GM03348 (cell line): ENCODE results near the gene CBLB.

ENCODE experiments used
- DNase-seq: peaks from one replicate; pipeline ENCODE4 v3.0.0; 2012; ENCODE audit warnings: low spot score

Gene CBLB

GRCh38 chr3:105869861-105870755, 1.3 kb upstream of the CBLB start:
- DNase-seq = no peak

DNA sequence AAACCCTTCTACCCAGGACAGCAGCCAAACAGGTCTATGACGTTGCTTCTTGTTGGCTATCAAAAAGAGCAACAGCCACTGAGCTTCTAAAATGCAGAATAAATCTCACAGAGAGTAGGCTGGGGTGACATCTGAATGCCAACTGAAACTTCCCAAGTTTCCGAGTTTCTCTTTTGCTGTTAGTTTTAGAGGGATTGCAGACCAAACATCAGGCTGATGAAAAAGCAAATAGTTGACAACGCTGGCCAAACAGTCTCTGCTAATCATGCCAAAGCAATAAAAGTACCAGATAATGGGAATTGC, 670 bp upstream of the CBLB start:
- DNase-seq = no peak

- peak; percentile 67 for DNase-seq
These were observed 426 bp downstream of the CBLB start for GRCh38 chr3:105868431-105868741.

DNA sequence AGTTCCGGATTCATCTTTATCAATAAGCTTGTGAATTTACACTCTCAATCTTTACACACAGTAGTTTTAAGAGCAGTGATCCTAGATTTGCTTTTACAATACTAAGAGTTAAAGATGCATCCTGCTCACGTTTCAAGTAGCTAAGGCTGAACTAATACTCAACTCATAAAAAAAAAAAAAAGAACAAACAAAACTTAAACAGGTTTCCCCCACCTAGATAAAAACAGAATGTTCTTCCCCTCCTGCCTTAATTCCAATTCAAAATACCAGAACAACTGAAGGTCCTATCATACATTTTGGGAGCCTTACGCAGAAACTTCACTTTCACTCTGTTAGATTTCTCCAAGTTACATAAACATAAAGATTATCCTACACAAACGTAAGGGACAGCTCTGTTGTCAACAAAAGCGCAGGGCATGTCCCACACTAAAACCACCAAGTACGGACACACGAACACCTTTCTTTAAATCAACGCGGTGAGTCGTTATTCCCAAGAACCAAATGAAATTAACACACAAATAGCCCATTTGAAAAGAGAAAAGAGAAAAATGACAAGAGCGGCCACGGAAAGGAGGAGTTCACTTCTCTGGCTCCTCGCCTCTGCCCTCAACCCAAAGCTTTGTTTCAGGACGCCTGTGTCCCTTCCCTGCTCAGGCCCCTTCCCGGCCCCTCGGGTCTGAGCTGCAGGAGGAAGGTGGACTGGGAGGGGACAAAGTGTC, 941 bp downstream of the CBLB start:
- no peak for DNase-seq

DNA sequence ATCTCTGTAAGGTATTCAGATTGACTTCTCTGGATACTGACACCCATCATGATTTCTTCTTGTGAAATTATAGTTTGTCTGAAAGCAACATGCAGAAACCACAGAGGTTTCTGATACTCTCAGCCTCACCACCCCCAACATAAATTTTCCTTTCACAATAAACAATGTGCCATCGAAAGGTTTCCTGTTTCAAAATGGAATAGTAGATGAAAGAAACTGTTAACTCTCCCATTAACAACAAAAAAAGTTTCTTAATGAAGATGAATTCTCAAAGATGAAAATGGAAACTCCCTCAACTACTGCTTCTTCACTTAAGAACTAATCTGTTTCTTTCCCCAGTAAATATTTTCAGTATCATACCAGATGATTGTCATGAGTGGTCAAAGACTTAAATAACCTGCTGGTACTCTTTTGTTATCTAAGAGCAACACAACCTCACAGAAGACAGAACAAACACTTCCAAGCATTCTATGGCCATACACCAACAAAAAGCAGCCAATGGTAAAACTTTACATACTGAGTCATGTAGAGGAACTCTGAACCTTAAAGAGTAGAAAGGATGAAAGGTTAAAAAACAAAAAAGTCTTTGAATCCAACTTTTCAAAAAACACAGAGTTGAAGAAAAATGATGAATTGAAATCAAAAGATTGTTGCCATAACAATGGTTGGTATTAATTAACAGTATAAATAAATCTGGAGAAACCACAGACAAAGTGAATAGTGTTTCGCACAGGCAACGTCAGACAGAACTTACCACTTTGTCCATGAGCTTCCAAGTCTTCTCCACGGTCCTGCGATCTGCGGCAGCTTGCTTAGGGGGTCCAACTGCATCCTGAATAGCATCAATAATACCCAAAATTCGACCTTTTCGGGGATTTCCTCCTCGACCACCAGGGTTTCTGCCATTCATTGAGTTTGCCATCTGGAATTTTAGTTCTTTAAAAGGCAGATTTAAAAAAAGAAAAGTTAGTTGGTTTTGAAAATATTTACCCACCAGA, 1.9 kb downstream of the CBLB start:
- no peak for DNase-seq

DNA sequence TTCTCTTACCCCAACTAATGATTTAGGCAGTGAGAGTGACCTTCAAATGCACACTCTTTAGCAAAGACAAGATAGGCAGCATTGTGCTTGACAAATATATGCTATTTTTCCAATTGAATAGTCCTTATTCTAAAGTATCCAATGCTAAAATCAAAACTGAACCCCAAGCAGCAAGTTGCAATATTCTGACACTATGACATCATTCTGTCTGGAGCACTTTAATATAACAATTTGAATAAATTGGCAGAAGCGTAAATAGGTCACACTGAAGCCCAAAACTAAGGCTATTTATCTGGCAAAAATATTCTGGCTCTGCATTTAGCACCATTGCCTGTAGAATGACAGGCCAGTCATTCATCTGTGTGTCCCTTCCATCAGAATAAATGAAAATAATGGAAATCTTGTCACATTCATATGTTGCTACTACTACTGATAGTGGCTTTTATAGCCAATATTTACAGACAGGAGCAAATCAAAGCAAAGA, 2.9 kb downstream of the CBLB start:
- DNase-seq = no peak

DNA sequence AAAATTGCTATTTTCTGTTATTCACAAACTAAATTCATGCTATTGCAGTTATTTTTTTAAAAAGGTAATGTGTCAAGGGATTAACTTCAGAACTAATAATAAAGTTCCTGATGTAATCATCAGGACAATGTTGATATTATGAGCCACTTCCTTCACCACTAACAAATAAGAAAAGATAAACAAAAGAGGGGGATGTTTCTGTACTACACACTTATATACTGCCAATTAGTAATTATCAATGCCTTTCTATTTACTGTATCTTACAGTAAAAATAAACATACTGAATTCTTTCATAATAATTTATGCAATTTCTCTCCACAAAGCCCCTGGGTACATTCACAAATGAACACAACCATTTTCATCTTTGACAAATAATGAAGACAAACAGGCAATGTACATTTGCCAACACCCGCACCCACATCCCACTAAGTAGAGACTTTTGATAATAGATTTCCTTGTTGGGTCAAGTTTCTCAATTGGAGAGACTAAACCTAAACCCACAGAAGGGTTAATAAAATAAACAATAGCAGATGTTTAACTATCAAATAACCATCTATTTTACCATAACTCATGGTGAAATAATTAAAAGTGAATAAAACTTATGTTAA, 3.7 kb downstream of the CBLB start:
- DNase-seq = no peak

DNA sequence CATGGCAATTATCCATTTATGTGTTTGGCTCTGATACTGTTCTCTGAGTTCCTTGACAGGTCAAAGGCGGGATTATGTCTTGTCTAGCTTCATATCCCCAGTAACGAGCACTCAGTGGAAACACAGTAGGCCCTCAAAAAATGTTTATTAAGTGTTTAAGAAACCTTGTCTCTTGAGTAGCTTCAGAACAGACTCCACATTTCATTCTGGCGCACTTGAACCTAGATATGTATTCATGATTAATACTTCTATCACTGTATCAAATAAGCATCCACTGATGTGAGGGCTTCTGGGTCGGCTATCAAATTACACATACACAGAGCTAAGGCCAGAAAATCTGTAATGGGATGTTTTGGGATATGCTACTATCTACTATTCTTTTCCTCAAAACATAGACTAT, 4.6 kb downstream of the CBLB start:
- DNase-seq = no peak

DNA sequence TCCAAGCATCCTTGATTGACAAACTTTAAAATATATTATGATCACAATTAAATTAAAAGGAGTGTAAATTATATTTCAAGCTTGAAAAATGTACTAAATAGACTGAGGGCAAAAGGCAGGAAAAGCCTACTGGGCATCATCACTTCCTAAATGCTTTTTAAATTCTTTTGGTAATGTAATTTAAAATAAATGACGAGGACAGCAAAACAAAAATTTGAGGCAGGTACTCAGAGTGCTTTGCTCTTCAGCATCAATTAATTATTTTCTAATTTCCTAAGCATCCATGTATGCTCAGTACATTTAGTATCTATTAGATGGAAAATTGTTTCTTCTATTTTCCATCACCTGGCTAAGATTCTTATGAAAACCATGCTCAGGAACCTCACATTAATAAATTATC, 5.2 kb downstream of the CBLB start:
- no peak for DNase-seq

GRCh38 chr3:105862217-105862616, 6.6 kb downstream of the CBLB start:
- no peak for DNase-seq

DNA sequence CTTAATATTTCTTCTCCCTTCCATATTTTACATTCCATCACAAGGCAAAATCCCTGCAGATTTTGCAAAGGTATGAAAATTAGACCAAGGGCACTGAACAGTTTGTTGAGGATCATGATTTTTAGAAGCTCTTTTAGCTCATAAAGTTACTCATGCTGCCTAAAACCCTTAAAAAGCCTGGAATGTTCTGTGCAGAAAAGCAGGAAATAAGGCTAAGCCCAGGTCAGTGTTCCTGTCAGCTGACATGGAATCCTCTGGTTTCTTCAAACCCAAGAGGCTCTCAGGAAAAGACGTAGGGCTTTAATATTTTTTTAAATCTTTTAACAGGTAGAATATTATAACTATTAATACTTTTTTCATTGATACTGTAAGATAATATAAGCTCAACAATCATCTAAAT, 8.2 kb downstream of the CBLB start:
- DNase-seq = no peak

- no peak for DNase-seq
These were observed 10.8 kb downstream of the CBLB start for GRCh38 chr3:105858017-105858416.

DNA sequence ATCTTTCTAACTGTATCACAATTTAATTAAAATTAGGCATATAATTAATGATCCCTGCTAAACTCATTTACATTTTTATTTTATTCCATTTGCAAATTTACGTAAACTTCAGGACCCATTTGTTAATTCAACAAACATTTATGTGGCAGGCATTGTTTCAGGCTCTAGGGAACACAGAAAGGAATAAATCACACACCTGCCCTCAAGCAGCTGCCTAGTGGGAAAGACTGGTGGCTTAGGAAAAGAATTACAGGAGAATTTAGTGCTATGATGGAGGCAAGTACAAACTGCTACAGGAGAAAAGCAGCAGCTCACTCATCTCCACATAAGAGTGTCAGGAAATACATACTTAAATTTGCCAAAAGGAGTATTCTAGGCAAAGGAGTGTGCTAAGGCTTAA, 11.2 kb downstream of the CBLB start:
- no peak for DNase-seq

DNA sequence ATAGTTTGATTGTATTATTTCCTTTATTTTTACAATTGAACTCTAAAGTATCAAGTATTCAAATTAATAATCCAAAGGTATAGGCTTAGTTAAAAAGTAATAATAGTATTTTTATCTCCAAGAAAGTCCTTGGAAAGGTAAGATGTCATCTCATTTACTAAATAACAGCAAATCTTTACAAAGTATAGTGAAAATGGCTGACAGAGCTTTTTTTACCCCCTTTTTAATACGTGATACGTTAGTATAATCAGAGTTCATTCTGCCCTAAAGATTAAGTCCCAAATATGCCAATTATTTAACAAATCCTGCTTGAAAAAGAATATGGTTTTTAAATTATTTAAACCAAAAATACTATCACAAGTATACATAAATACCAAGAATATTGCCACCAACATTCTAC, 12.2 kb downstream of the CBLB start:
- no peak for DNase-seq

DNA sequence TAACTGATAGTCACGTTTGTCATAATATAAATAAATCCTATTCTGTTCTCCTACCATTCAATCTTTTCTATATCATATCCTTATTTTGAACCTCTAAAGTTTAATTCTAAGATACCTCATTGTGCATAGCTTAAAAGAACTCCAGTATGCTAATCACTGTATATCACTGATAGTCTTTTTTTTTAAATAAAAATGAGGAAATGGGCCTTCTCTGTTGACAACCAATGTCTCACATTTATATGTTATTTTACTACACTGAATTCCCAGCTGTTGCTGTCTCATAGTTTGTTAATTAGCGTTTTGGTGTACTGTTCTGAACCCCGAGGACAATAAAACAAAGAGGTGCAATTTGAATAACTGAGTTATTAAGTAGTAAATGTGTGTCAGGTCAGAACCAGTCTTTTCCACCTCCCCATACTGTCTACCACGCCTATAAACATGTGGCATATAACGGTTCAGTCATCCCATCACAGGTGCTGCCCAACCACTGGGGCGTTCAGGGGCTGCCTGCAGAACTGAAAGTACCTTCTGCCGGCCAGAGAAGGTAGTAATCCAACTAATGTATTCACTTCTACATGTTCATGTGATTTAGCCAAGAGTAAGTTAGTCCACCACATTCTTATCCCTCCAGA, 14.9 kb downstream of the CBLB start:
- no peak for DNase-seq

DNA sequence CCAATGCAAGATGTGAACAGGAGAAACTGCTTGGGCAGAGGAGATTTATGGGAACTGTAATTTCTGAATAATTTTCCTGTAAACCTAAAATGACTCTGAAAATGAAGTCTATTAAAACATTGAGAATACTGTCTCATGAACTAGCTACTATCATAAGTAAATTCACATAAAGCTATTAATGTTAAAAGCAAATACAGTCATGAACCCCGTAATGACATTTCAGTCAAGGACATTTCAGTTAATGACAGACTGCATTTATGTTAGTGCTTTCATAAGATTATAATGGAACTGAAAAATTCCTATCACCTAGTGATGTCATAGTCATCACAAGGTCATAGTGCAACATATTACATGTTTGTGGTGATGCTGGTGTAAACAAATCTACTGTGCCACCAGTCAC, 17.2 kb downstream of the CBLB start:
- no peak for DNase-seq

DNA sequence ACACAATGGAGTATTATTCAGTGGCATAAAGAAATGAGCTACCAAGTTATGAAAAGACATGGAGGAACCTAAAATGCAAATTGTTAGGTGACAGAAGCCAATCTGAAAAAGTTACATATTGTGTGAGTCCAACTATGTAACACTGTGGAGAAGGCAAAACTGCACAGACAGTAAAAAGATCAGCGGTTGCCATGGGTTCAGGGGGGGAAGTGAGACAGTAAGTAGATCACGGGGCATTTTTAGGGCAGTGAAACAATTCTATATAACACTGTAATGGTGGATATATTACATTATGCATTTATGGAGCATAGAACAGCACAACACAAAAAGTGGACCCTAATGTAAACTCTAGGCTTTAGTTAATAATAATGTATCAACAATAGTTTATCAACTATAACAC, 17.6 kb downstream of the CBLB start:
- DNase-seq = no peak

- no peak for DNase-seq
These were observed 18.2 kb downstream of the CBLB start for GRCh38 chr3:105850593-105850992.

DNA sequence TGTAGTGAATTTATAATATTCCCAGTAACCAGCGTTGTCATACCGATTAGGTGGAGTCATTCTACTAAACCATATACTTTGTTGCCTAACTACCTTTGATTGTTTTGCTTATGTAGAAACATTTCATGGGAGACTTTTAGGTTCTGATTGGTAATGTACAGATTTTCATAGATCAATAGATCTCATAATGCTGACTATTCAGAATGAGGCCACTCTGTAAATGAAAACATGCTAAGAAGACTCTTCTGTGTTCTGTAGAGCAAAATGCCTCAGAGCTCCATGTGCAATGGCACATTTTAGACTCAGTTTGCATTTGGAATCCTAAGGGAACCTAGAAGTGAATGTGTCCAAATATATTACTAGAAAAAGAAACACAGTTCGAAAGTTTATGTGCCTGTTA, 20.0 kb downstream of the CBLB start:
- no peak for DNase-seq

- DNase-seq = no peak
These were observed 20.9 kb downstream of the CBLB start for GRCh38 chr3:105847865-105848264.

DNA sequence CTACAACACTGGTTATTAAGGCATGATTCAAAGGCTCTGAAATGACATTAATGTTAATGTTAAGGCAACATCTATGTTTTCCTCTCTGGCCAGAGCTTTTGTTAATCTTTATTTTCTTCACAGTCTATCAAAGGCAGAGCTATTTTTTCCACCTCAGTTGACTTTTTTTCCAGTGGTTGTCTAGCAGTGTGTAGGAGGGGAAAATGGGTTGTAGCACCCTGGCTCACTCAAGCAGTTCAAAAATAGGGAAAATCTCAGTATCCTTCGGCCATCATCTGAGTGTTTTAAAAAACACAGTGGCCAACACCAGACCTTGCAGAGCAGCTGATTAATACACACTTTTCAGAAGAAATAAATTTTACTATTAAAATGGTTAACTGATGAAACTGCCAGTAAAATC, 21.4 kb downstream of the CBLB start:
- DNase-seq = no peak

- no peak for DNase-seq
These were observed 22.0 kb downstream of the CBLB start for GRCh38 chr3:105846809-105847208.
